Inflammatory macrophage treated with lipopolysaccharide for 1 hour (primary cell): ENCODE data around the gene ZNF319.

Experiments
- DNase-seq, 2 donors: peaks; one replicate each; pipeline ENCODE4 v3.0.0-alpha.2; 2020 to 2022

Gene ZNF319

DNA sequence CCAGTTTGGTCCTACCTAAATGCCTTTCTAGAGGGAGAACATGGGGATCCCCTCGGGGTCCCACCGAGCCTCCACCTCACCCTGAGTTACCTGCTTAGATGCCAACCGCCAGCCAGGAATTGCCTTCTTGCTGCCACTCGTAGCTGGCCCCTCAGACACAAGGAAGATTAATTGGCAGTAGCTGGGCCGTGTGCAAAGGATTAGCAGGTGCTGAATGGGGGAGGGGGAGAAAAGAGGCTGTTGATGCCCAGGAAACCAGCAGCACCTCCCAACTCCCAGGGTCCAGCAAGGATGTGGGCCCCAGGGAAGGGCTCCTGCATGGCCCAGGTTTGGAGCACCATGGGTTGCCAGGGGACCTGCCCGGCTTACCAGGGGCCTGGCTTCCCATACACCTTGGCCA, 29.5 kb downstream of the ZNF319 start, which contains the start of gene CNGB1:
Gene CNGB1 (minus strand): TSS at position 159 of the 400 bp plus-strand sequence. CDS start 3,842 bp downstream, outside the sequence.
- no peak for DNase-seq

DNA sequence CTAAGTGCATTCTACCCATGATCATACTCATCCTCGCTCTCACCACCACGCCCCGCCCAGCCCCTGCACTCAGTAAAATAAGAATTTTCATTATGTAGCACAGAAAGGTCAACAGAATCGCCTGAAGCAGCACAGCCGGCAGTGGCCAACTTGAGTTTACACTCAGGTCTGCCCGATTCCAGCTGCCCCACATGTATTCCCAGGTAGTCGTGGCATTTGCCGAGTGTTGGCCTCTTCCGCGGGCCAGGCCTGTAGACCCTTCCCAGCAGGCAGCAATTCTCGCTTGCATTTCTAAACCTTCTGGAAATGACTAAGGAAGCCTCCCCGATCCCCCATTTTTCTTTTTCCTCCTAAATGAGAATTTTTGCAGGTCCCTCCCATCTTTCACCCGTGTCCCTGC, 30.2 kb downstream of the ZNF319 start:
- no peak for DNase-seq

GRCh38 chr16:57969451-57970123, 30.9 kb downstream of the ZNF319 start:
- no peak for DNase-seq

- DNase-seq: no peak
Measured at GRCh38 chr16:57967916-57968315, 32.6 kb downstream of the ZNF319 start.

- no peak for DNase-seq
Measured at GRCh38 chr16:57966986-57967385, 33.5 kb downstream of the ZNF319 start.

DNA sequence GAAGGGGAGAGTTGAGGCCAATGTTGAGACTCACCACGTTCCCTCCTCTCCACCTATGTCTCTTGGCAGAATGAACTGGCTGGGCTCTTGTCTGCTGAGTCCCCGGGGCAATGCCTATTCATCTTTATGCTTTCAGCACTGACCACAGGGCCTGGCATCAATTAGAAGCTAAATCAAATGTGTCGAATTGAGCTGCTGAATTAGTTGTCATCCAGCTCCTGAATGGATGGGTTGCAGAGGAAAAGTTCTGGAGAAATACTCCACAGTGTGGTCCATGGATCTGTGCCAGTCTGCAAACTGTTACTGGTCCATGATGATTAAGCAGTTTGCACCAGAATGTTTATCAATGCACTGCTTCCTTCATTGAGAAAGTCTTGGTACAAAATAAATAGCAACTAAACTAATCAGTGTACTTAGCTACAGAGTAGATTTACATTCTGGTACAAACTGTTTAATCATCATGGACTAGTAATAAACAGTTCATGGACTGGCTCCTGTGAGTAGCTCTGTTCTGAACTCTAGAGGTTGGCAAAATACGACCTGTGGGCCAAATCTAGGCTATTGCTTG, 34.2 kb downstream of the ZNF319 start:
- no peak for DNase-seq

DNA sequence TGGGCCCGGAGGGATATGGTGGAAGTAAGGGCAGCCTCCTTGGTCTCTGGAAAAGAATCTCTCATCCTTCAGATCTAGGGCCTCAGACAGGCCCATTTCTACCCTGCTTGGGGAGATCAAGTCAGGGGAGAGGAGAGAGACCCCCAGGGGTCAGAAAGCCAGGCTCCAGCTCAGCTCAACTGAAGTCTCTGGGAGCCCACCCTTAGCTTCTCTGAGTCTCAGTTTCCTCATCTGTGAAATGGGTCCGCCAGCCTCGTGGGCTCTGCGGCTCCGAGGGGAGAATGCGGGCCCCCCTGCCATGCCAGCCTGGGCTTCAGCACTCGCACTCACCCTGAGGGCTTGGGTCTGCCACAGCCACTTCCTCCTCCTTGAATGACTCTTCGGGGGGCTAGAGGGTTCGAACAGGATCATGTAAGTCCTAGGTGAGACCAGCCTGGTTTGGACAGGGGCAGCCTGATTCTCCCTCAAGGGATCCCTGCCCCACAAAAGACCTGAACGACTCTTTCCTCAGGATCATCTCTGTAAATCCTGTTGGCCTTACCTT, 36.2 kb downstream of the ZNF319 start:
- DNase-seq: no peak

GRCh38 chr16:57962756-57963155, 37.7 kb downstream of the ZNF319 start:
- no peak for DNase-seq

DNA sequence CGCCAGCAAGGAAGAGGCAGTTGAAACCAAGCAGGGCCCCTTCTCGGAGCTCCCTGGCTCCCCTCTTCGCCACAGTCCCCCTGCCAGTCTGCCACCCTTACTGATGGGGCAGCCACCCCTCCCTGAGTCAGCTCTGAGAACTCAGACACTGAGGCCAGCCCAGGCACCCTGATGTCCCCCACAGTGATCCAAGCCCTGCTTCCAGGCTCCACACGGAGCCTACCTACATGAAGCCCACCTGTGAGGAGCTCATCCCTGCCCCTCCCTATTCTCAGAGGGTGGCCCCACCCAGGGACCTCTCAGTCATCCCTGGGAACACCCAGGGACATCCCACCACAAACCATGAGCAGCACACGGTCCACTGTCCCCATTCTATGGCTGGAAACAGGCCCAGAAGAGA, 38.4 kb downstream of the ZNF319 start:
- DNase-seq: no peak

DNA sequence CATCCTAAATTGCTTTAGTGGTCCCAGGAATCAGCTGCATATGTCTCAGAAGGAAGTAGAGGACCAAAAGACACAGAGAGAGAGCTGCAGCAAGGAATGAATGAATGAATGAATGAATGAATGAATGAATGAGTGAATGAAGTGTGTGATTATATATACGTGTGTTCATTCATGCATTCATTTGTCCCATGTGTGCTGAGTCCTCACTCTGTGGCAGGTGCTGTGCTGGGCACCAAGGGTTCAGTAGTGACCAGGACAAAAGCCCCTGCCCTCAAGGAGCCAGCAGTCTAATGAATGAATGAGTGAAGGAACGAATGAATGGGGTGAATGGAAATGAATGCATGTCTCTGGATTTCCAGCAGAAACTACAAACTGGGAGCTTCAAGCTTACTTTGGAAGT, 38.9 kb downstream of the ZNF319 start:
- no peak for DNase-seq

- no peak for DNase-seq
Measured at GRCh38 chr16:57960826-57961472, 39.5 kb downstream of the ZNF319 start.

GRCh38 chr16:57960310-57960709, 40.2 kb downstream of the ZNF319 start:
- no peak for DNase-seq

GRCh38 chr16:57959804-57960203, 40.7 kb downstream of the ZNF319 start:
- DNase-seq: no peak

- DNase-seq: no peak
Measured at GRCh38 chr16:57959121-57959520, 41.4 kb downstream of the ZNF319 start.

GRCh38 chr16:57958544-57958943, 41.9 kb downstream of the ZNF319 start:
- DNase-seq: no peak

- no peak for DNase-seq
Measured at GRCh38 chr16:57957673-57958392, 42.6 kb downstream of the ZNF319 start.

GRCh38 chr16:57956924-57957672, 43.4 kb downstream of the ZNF319 start:
- no peak for DNase-seq

GRCh38 chr16:57956270-57956808, 44.1 kb downstream of the ZNF319 start:
- no peak for DNase-seq

GRCh38 chr16:57955572-57956188, 44.8 kb downstream of the ZNF319 start:
- DNase-seq: no peak

GRCh38 chr16:57953857-57954256, 46.6 kb downstream of the ZNF319 start:
- DNase-seq: no peak

- DNase-seq: no peak
Measured at GRCh38 chr16:57952909-57953308, 47.6 kb downstream of the ZNF319 start.
